Measurements from ENCODE around the gene RASL12.
"Not testable (repeated sequence)": the region's sequence is repeated elsewhere in the genome, so short reads cannot be mapped to it uniquely, and the experiment has no call there.

Gene RASL12

GRCh38 chr15:65011198-65011597 lies 56.6 kb downstream of the RASL12 start:
- not testable (repeated sequence) for DNase-seq

GRCh38 chr15:65008983-65009382 lies 58.8 kb downstream of the RASL12 start:
- no peak for DNase-seq

- DNase-seq, result no peak
These were observed 60.9 kb downstream of the RASL12 start for GRCh38 chr15:65006876-65007275.

- DNase-seq, result no peak
These were observed 62.8 kb downstream of the RASL12 start for GRCh38 chr15:65004993-65005392.
